HFFc6 (cell line): Measurements from ENCODE around the gene LMX1B. TPM values are rescaled to one million over a fixed set of nuclear protein-coding genes. Genes with fewer than 3 reads are reported as not detected.

ENCODE experiments used
- DNase-seq: peaks from one replicate; pipeline ENCODE4 v3.0.0-alpha.2; 2018
- H3K27ac Mint-ChIP-seq: 2 replicates; pipeline ENCODE4 v1.8.0; 2020; ENCODE audit warnings: mild to moderate bottlenecking, mixed read lengths
- H3K27me3 Mint-ChIP-seq: 2 replicates; pipeline ENCODE4 v1.8.0; 2021; ENCODE audit warnings: mild to moderate bottlenecking, moderate library complexity, mixed read lengths; ENCODE audit not compliant: insufficient read depth
- H3K36me3 Mint-ChIP-seq: 2 replicates; pipeline ENCODE4 v1.8.0; 2021; ENCODE audit warnings: low read depth, mixed read lengths
- H3K4me1 Mint-ChIP-seq: 2 replicates; pipeline ENCODE4 v1.8.0; 2020; ENCODE audit warnings: low read depth, mixed read lengths
- H3K4me3 Mint-ChIP-seq: 2 replicates; pipeline ENCODE4 v1.8.0; 2020; ENCODE audit warnings: mild to moderate bottlenecking, moderate library complexity, mixed read lengths
- H3K9me3 Mint-ChIP-seq: 2 replicates; pipeline ENCODE4 v1.8.0; 2020; ENCODE audit warnings: mild to moderate bottlenecking, mixed read lengths
- CTCF ChIP-seq: fragments of 200-600 bp; sonication (generic); IDR thresholded peaks from 2 replicates; pipeline ENCODE4 v1.5.0; 2021; ENCODE audit warnings: antibody characterized with exemption, mild to moderate bottlenecking
- total RNA-seq, 6 experiments: library from RNA; stranded (reverse); fragmentation: NEBNext Ultra II Directional; extraction: Animal tissue kit (Norgen Biotek cat#: 25700); gene quantifications; 2 replicates in 1 of 6; 3 replicates in 5 of 6; pipeline ENCODE4 v1.2.3, GENCODE V29; 2021

LMX1B gene
- total RNA-seq, 6 experiments from 2014 or later: not detected

- Mint-ChIP-seq H3K4me3 (no peak overlapping the region), H3K27me3 (peaks cover 25% of the 10 kb centered on the region), H3K9me3 (no peaks in the 10 kb centered on the region), H3K27ac (no peak overlapping the region), H3K36me3 (no peaks in the 10 kb centered on the region), H3K4me1 (no peaks in the 10 kb centered on the region)
- TF ChIP-seq CTCF: no peak
- no peak for DNase-seq
These were observed 21.8 kb upstream of the LMX1B start for GRCh38 chr9:126591922-126592321.

- no peak for TF ChIP-seq CTCF
- no peaks in the 10 kb centered on the region for H3K9me3 Mint-ChIP-seq
- no peak for DNase-seq
- no peak overlapping the region for H3K4me3 Mint-ChIP-seq
- H3K4me1 Mint-ChIP-seq: no peaks in the 10 kb centered on the region
- H3K27me3 Mint-ChIP-seq: peaks cover 22% of the 10 kb centered on the region
- no peak overlapping the region for H3K27ac Mint-ChIP-seq
- H3K36me3 Mint-ChIP-seq: no peaks in the 10 kb centered on the region
These were observed 21.3 kb upstream of the LMX1B start for GRCh38 chr9:126592461-126592860.

- peaks cover 29% of the 10 kb centered on the region for H3K27me3 Mint-ChIP-seq
These were observed 17.7 kb upstream of the LMX1B start for GRCh38 chr9:126595982-126596381.

GRCh38 chr9:126599047-126599650 is 14.6 kb upstream of the LMX1B start:
- peak; percentile 58; the same call in 1 of the 2 replicates for TF ChIP-seq CTCF
- no peak for DNase-seq
- peaks cover 40% of the 10 kb centered on the region for H3K27me3 Mint-ChIP-seq

More at GRCh38 chr9:126595982-126596381, 17.7 kb upstream of the LMX1B start:
- no peak for DNase-seq
- H3K9me3 Mint-ChIP-seq: no peaks in the 10 kb centered on the region
- no peak overlapping the region for H3K27ac Mint-ChIP-seq
- no peaks in the 10 kb centered on the region for H3K36me3 Mint-ChIP-seq
- no peak overlapping the region for H3K4me3 Mint-ChIP-seq
- no peak for TF ChIP-seq CTCF
- no peaks in the 10 kb centered on the region for H3K4me1 Mint-ChIP-seq

GRCh38 chr9:126604059-126605055 is 9.4 kb upstream of the LMX1B start:
- H3K9me3 Mint-ChIP-seq: no peaks in the 10 kb centered on the region
- no peak overlapping the region for H3K4me3 Mint-ChIP-seq
- H3K4me1 Mint-ChIP-seq: no peaks in the 10 kb centered on the region
- no peak for TF ChIP-seq CTCF
- no peak overlapping the region for H3K27ac Mint-ChIP-seq
- H3K36me3 Mint-ChIP-seq: no peaks in the 10 kb centered on the region
- H3K27me3 Mint-ChIP-seq: peaks cover 49% of the 10 kb centered on the region
- no peak for DNase-seq

More at GRCh38 chr9:126599047-126599650, 14.6 kb upstream of the LMX1B start:
- H3K4me1 Mint-ChIP-seq: no peaks in the 10 kb centered on the region
- no peak overlapping the region for H3K27ac Mint-ChIP-seq
- H3K36me3 Mint-ChIP-seq: no peaks in the 10 kb centered on the region
- H3K9me3 Mint-ChIP-seq: no peaks in the 10 kb centered on the region
- H3K4me3 Mint-ChIP-seq: no peak overlapping the region
